GM18520 (cell line): ENCODE data around the gene MYMX.
A peak's percentile ranks its signal among the peaks of the same experiment; 100 is the strongest.

Source experiments
- ATAC-seq: cut with Tn5 transposase; IDR thresholded peaks from one replicate; pipeline ENCODE4 v1.9.1; 2021; ENCODE audit not compliant: unreplicated experiment

Gene MYMX

DNA sequence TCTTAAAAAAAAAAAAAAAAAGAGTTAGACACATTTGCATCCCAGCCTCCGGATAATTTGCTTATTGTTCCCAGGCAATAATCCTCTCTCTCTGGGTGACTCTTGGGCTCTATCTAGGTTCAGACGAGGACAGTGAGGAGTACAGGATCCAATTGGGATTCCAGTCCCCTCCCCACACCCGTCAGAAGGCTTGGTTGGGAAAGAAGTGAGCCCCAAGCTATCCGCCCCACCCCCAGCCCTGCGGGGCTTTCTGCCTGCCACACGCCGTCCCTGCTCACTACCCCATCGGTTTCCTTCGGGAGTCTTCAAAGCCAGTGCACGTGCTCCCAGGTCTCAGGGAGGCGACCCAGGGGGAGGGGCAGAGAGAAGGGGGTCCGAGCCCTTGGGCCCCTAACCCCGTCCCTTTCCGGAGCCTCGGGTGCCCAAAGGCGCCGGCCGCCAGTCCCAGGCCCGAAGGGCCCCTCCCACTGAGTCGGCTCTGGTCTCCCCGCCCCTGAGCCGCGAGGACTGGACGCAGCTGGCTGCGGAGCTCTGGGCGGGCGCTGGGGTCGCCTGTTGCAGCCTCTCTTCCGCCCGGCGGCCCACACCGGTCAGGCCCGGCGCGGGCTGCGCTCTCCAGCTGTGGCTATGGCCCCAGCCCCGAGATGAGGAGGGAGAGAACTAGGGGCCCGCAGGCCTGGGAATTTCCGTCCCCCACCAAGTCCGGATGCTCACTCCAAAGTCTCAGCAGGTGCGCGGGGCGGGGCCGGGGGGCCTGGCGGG is 2.5 kb downstream of the MYMX start:
- ATAC-seq = no peak

DNA sequence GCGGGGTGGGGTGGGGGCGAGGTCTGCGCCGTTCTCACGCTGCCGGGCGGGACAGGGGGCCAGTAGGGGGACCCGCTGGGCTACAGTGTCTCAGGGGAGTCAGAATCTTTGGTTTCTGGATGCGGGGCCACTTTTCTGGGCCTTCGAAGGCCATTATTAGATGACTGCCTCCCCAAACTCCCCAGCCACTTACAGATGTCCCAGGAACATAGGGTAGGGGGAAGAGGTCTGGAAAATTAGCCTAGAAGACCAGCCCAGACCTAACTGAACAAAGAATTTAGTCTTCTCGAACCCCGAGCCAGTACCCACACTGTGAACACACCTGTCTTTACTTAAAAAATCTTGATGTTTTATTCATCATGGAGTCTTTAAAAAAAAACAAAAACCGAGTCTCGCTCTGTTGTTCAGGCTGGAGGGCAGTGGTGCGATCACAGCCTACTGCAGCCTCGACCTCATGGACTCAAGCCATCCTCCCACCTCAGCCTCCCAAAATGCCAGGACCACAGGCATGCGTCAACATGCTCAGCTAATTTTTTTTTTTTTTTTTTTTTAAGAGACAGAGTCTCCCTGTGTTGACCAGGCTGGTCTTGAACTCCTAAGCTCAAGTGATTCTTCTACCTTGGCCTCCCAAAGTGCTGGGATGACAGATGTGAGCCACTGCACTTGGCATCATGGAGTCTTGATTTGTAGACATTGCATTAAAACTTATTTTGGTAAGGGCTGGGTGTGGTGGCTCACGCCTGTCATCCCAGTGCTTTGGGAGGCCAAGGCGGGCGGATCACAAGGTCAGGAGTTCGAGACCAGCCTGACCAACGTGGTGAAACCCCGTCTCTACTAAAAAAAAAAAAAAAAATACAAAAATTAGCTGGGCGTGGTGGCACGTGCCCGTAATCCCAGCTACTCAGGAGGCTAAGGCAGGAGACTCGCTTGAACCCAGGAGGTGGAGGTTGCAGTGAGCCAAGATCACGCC is 3.4 kb downstream of the MYMX start:
- ATAC-seq = no peak

- ATAC-seq = no peak
Measured at GRCh38 chr6:44220913-44221290, 4.2 kb downstream of the MYMX start.

- peak; percentile 38 for ATAC-seq
Measured at GRCh38 chr6:44221291-44221960, 4.7 kb downstream of the MYMX start.

GRCh38 chr6:44221961-44222335 is 5.2 kb downstream of the MYMX start:
- no peak for ATAC-seq

DNA sequence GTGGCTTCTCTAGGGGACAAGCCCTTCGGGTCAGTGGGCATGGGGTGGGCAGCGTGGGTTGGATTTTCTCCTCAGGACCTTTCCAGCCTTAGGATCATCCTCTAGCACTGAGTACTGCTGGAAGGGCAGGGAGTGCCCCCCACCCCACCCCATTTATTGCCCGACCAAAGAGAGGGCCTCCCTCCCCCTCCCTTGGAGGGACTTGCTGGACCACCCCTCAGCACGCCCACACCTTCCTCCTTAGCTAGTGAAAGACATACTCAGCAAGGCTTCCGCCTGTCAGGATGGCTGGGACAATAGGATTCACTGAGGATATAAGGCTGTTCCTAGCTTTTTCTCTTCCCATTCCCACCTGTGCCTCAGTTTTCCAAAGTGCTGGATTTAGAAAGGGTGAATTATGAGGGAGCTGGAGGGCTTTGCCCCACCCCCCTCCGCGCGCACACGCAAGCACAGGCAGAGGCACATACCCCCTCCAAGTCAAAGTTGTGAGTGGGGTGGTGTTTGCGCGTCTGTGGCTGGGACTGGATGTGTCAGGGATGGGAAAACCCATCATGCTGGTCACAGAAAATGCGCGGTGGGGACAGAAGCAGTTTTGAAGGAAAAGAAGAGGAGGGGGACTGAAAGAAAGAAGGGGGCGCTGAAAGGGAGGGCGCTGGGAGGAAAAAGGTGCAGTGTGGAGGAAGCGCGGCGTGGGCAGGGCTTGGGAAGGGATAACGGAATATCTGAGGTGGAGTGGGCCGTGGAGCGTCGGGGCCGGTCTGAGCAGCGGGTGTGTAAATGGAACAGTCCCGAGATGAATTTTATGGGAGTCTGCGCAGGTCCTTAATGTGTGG is 6.0 kb downstream of the MYMX start:
- ATAC-seq = no peak

- ATAC-seq = no peak
Measured at GRCh38 chr6:44223319-44224028, 6.7 kb downstream of the MYMX start, which contains the start of gene SLC29A1. Gene SLC29A1 (plus strand): TSS chr6:44223595. CDS start chr6:44227314, 3,719 bp downstream.

GRCh38 chr6:44224029-44224964 is 7.6 kb downstream of the MYMX start:
- ATAC-seq = no peak

DNA sequence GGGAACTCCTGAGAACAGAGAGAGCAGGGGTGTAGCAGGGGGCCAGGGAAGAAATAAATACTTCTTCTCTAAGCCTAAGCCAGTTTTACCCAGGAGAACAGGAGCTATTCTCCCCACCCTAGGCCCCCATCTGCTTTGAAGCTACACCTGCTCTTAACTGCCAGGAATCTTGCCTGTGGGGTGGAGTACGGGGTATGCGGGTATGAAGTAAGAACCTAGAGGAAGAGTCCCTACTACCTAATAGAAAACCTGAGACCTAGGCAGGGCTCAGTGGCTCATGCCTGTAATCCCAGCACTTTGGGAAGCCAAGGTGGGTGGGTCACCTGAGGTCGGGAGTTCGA is 8.2 kb downstream of the MYMX start:
- ATAC-seq = no peak

- no peak for ATAC-seq
Measured at GRCh38 chr6:44225579-44226325, 9.0 kb downstream of the MYMX start.

DNA sequence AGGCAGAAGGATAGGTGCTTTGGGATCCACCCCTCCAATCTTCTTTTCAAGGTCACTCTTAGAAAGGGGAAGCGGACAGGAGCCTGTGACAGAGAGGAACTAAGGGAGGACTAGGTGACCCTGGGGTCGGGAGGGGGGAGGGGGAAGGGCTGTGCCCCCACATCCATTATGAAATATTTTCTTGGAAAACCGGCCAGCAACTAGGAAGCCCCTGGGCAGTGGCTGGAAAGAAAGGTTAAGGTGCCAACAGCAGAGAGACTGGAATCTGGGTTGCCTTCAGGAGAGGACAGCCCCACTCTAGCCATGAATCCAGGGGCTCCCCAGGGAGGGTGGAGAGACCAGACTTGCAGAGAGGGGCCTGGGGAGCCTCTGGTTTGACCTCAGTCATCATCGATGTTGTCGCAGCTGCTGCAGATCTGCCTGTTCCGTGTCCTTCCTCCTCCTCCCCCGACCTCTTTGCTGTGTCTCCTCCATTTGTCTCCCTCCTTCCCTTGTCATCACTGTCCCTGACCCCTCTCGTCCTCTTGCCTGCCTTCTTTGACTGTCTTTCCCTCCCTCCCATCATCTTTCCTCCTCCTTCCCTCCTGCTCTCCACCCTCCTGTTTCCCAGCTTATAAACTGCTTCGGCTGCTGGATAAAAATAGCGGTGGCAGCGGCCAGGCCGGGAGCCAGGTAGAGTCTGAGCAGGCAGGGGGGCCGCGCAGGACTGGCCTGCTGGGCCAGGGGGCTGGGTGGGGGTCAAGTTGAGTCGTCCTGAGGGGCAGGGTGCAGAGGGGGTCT is 9.8 kb downstream of the MYMX start:
- ATAC-seq = no peak

DNA sequence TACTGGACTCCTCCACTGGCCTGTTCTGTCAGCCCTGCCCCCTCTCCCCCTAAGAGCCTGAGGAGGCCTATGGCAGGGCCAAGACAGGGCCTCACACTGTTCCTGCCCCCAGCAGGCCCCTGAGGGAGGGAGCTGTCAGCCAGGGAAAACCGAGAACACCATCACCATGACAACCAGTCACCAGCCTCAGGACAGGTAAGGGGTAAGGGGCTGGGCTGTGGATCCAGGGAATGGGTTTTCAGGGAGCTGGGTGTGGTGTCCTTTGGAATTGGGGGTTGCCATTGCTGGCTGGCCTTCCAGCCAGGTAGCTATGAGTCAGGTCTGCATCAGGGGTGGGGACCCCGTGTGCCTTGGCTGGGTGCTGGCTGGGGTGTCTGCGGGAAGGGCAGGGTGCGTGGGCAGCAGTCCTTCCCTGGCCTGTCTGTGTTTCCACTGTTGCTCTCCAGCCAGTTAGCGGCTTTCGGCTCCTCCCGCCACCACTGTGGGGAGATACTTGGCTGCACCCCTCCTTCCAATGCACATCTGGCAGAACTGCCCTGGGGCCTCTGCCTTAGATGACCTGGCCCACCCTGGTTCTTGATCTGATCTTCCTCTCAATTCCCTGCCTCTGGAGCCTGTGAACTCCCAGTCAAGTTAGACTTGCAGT is 10.5 kb downstream of the MYMX start:
- no peak for ATAC-seq

- ATAC-seq = no peak
Measured at GRCh38 chr6:44228031-44228430, 11.3 kb downstream of the MYMX start.

GRCh38 chr6:44228433-44228832 is 11.7 kb downstream of the MYMX start:
- ATAC-seq = no peak

DNA sequence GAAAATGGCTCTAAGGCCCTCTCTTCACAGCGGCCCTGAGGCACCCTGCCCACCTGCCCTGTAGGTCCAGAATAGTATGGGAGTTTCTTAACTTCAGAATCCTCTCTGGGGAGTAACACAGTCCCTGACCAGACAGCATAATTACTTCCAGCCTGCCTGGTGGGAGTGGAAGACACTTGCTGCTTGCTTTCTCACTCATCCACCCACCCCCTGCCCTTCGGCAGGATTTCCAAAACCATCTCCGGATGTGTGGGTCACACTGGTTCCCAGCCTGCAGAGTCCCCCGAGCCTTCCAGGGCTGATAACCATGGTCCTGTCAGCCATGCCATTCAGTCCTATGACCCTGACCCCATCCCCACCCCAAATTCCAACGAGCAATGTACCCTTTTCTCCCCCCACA is 12.1 kb downstream of the MYMX start:
- ATAC-seq = no peak

- no peak for ATAC-seq
Measured at GRCh38 chr6:44229376-44230033, 12.8 kb downstream of the MYMX start.
